Mucosa of rectum (tissue), 2 donors: ENCODE data around the gene FAM117A.

Experiments
- H3K27ac ChIP-seq, 2 donors: one replicate each; pipeline ENCODE4 v1.7.0; 2013; ENCODE audit warnings: inconsistent platforms in 2 of 2, low read depth in 2 of 2, low read length in 2 of 2
- H3K27me3 ChIP-seq, 2 donors: one replicate each; pipeline ENCODE4 v1.7.0; 2013; ENCODE audit warnings: low read length in 2 of 2; ENCODE audit not compliant: control insufficient read depth in 2 of 2, insufficient read depth in 2 of 2
- H3K36me3 ChIP-seq, 2 donors: one replicate each; pipeline ENCODE4 v1.7.0; 2013; ENCODE audit warnings: low read length in 2 of 2; ENCODE audit not compliant: control insufficient read depth in 2 of 2, insufficient read depth in 2 of 2
- H3K4me1 ChIP-seq, 2 donors: one replicate each; pipeline ENCODE4 v1.7.0; 2013; ENCODE audit warnings: low read length in 2 of 2, mild to moderate bottlenecking in 1 of 2; ENCODE audit not compliant: control insufficient read depth in 2 of 2, insufficient read depth in 2 of 2
- H3K4me3 ChIP-seq, 2 donors: one replicate each; pipeline ENCODE4 v1.7.0; 2013; ENCODE audit warnings: low read length in 2 of 2
- H3K9ac ChIP-seq, 2 donors: one replicate each; pipeline ENCODE4 v1.7.0; 2013; ENCODE audit warnings: low read length in 2 of 2, low read depth in 1 of 2, mild to moderate bottlenecking in 1 of 2
- H3K9me3 ChIP-seq, 2 donors: one replicate each; pipeline ENCODE4 v1.7.0; 2013; ENCODE audit warnings: low read length in 2 of 2; ENCODE audit not compliant: control insufficient read depth in 2 of 2
- donor health status: healthy.
- donor health status: Normal muscosa, but diverticular disease.

Gene FAM117A

DNA sequence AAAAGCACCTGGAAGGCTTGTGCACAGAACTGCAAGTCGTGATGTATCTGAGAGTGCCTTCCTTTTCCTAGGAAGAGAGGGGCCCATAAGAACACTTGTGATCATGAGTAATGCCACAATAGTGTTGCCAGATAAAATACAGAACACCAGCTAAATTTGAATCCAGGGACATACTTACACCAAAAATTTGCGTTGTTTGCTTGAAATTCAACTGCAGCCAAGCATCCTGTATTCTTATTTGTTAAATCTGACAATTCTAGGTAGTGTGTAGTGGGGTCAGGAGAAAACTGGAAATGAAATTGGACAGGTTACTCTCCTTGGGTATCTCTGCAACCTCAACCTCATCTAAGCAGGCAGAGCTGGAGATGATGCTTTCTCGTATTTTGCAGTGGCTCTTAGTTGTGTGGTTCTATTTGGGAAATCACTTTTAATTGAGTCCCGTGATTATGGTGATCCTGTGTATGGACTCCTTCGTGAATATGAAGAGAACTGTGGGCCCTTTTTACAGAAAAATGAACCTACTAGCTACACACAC is 68.2 kb downstream of the FAM117A start:
- no peak overlapping the region for H3K27ac ChIP-seq
- H3K27me3 ChIP-seq, result peaks cover 0 to 6% of the 10 kb centered on the region in 2 donors
- H3K4me1 ChIP-seq, result peaks cover 6 to 8% of the 10 kb centered on the region in 2 donors
- H3K9ac ChIP-seq, result no peak overlapping the region
- no peak overlapping the region for H3K4me3 ChIP-seq
- no peaks in the 10 kb centered on the region for H3K9me3 ChIP-seq
- H3K36me3 ChIP-seq, result peaks cover 8 to 9% of the 10 kb centered on the region in 2 donors

DNA sequence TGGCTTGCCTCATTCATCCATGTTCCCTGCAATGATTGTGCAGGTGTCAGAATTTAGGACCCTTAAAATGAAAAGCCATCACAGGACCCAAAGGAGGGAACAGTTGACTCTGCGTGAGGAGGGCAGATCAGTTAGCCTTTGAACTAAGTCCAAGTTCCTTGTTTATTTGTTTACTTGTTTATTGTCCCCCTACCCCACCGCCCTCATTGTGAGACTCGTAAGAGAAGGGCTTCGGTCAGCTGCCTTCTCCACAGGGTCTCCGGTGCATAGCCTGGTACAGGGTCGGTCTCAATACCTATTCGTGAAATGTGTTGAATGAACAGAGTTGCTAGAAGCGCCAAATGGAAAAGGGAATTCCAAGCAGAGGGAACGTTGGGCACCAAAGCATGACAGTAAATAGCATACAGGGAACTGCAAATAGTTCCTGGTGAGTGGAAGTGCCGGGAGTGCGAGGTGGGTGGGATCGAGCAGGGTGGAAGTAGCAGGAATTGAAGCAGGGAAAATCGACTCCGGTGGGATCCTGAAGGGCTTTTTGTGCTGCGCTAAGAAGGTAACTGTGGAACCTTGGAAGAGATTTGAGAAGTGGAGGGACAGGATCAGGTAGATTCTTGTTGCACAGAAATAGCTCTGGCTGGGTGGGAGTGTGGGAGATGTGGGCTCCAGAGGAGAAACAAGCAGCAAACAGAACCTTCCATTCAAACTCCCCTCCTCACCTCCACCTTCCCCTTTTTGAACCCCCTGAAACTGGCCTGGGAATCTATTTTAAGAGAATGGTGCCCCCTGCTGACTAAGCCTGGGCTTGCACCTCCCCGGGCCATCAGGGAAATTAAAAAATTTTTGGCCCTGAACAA is 68.9 kb downstream of the FAM117A start:
- Histone ChIP-seq H3K9ac (no peak overlapping the region), H3K4me3 (no peak overlapping the region), H3K4me1 (peaks cover 6 to 8% of the 10 kb centered on the region in 2 donors), H3K9me3 (no peaks in the 10 kb centered on the region), H3K27ac (no peak overlapping the region), H3K36me3 (peaks cover under 1 to 2% of the 10 kb centered on the region in 2 donors), H3K27me3 (peaks cover 0 to 6% of the 10 kb centered on the region in 2 donors)

DNA sequence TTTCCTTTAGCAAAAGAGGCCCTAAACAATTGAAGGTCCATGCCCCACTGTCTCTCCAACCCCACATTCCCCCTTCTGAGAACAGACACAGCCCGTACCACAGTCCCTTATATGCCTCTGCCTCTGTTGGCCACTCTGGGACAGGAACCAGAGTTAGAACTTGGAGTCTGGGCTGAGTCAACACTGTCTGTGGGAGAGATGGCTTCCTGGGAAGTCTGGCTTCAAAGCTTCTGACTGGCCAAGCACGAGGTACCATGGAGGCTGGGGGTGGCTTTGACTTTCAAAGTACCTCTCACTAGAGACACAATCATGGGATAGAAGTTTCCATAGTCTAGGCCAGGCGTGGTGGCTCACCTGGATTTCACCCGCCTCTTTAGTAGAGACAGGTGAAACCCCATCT is 71.2 kb downstream of the FAM117A start:
- Histone ChIP-seq H3K9me3 (no peaks in the 10 kb centered on the region), H3K27me3 (peaks cover 0 to 6% of the 10 kb centered on the region in 2 donors), H3K4me1 (peaks cover 6 to 8% of the 10 kb centered on the region in 2 donors), H3K9ac (no peak overlapping the region), H3K36me3 (no peaks in the 10 kb centered on the region), H3K4me3 (no peak overlapping the region), H3K27ac (peak overlapping the region in 1 of 2 donors; percentile 32)

DNA sequence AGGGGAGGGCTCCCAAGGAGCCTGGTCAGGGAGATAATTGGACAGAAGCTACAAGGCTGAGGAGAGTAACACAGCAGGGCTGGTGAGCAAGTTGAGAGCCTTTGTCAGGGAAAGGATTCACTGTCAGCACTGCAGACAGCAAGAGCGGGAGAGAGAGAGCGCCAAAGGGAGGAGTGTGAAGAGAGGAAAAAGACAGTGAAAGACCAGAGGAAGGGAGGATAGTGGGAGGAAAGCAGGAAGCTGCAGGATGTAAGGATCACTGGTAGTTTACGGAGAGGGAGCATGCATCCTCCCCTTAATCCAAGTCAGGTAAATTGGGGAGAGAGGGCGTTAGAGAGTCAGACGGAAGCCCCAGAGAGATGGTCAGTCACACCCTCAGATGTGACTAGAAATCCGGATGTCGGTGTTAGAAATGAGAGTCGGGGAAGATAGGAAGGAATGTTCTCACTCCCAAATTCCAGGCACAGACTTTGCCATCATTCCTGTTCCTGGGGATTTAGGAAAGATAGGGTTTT is 72.2 kb downstream of the FAM117A start:
- Histone ChIP-seq H3K27ac (peak overlapping the region; percentile 50 to 70), H3K27me3 (peaks cover 0 to 6% of the 10 kb centered on the region in 2 donors), H3K4me3 (no peak overlapping the region), H3K9ac (no peak overlapping the region), H3K36me3 (no peaks in the 10 kb centered on the region), H3K4me1 (peaks cover 6 to 8% of the 10 kb centered on the region in 2 donors), H3K9me3 (no peaks in the 10 kb centered on the region)

DNA sequence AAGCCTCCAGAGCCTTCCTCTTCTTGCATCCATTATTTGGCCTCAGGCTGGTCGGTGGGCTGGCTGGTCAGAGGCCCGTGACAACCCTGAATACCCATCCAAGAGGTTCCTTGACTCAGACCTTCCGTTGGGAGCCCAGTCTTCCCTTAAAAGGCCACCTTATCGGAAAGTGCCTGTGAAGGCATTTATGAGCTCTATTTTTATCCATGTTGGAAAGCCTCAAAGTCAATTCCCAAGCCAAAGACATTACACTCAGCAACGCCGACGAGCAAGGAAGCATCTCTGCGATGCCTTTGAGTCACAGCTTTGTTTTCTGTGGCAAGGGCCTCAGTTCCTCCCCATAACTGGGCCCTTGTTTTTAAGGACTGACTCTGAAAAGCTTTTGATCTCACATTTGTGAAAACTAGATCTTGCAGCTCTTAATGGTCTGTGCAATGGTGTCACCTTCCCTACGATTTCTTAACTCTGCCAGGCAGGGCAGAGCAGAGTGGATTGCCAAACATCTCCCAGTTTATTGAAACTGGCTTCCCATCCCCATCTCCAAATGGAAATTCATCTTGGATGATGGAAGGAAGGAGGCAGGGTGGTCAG is 72.8 kb downstream of the FAM117A start:
- peaks cover 0 to 6% of the 10 kb centered on the region in 2 donors for H3K27me3 ChIP-seq
- H3K4me1 ChIP-seq, result peaks cover 6 to 8% of the 10 kb centered on the region in 2 donors
- H3K27ac ChIP-seq, result peak overlapping the region; percentile 50 to 70
- H3K4me3 ChIP-seq, result no peak overlapping the region
- no peak overlapping the region for H3K9ac ChIP-seq
- no peaks in the 10 kb centered on the region for H3K9me3 ChIP-seq
- H3K36me3 ChIP-seq, result no peaks in the 10 kb centered on the region

DNA sequence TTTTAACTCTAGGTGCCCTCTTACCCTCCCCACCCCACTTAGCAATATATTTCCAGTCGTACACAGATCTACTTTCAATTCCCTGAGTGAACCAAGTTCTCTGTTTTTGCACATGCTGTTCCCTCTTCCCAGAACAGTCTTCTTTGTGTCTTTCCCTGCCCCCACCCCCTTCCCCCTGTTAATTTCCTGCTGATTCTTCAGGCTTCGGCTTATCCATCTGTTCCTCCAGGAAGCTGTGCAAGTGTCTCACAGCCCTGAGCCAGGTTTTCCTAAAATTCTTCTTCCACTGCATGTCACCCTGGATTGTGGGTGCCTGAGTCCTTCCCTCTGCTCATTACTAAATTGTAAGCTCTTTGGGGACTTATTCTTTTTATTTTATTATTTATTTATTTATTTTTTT is 73.7 kb downstream of the FAM117A start:
- H3K27ac ChIP-seq, result no peak overlapping the region
- H3K4me1 ChIP-seq, result peaks cover 4 to 5% of the 10 kb centered on the region in 2 donors
- no peaks in the 10 kb centered on the region for H3K36me3 ChIP-seq
- H3K9me3 ChIP-seq, result no peaks in the 10 kb centered on the region
- H3K27me3 ChIP-seq, result peaks cover 0 to 5% of the 10 kb centered on the region in 2 donors
- no peak overlapping the region for H3K4me3 ChIP-seq
- H3K9ac ChIP-seq, result no peak overlapping the region

DNA sequence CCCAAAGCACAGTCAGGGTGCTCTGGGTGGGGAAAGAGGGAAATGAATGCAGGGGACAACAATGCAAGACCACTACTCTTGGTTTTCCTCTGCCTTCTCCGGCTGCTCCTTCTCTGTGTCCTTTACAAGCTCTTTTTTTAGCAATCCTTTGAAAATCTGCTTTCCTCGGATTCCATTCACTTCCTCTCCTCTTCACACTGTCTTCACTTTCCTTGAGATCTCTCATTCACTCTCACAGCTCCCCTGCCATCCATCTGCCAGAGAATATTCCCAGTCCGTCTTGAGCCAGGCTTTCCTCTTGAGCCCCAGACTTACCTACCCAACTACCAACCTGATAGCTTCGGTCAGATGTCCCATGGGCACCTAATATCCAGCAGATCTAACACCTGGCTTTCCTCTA is 75.1 kb downstream of the FAM117A start:
- Histone ChIP-seq H3K9ac (no peak overlapping the region), H3K36me3 (no peaks in the 10 kb centered on the region), H3K27ac (no peak overlapping the region), H3K4me1 (no peaks in the 10 kb centered on the region), H3K27me3 (no peaks in the 10 kb centered on the region), H3K9me3 (no peaks in the 10 kb centered on the region), H3K4me3 (no peak overlapping the region)

DNA sequence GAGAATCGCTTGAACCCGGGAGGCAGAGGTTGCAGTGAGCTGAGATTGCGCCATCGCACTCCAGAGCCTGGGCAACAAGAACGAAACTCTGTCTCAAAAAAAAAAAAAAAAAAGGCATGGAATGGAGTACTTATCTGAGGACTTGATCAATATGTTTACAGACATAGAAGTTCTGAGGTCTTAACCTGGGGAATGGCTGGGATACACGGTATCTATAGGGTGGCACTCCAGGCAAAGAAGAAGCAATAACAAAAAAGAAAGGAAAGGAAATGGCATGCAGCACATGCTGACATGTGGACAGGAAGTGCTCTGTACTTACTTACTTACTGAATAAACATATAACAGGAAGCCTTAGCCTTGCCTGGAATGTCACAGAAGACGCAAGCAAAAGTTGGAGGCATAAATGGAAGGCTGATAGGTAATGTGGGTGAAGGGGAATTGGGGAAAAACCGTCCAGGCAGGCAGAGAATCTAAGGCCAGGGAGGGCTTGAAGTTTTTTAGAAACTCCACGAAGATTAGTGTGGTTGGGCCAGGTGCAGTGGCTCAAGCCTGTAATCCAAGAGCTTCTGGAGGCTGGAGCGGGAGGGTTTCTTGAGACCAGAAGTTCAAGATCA is 75.9 kb downstream of the FAM117A start:
- no peaks in the 10 kb centered on the region for H3K27me3 ChIP-seq
- peak overlapping the region; percentile 25 to 57 for H3K27ac ChIP-seq
- no peak overlapping the region for H3K9ac ChIP-seq
- peak overlapping the region in 1 of 2 donors; percentile 50 for H3K4me3 ChIP-seq
- H3K4me1 ChIP-seq, result no peaks in the 10 kb centered on the region
- H3K9me3 ChIP-seq, result no peaks in the 10 kb centered on the region
- no peaks in the 10 kb centered on the region for H3K36me3 ChIP-seq

DNA sequence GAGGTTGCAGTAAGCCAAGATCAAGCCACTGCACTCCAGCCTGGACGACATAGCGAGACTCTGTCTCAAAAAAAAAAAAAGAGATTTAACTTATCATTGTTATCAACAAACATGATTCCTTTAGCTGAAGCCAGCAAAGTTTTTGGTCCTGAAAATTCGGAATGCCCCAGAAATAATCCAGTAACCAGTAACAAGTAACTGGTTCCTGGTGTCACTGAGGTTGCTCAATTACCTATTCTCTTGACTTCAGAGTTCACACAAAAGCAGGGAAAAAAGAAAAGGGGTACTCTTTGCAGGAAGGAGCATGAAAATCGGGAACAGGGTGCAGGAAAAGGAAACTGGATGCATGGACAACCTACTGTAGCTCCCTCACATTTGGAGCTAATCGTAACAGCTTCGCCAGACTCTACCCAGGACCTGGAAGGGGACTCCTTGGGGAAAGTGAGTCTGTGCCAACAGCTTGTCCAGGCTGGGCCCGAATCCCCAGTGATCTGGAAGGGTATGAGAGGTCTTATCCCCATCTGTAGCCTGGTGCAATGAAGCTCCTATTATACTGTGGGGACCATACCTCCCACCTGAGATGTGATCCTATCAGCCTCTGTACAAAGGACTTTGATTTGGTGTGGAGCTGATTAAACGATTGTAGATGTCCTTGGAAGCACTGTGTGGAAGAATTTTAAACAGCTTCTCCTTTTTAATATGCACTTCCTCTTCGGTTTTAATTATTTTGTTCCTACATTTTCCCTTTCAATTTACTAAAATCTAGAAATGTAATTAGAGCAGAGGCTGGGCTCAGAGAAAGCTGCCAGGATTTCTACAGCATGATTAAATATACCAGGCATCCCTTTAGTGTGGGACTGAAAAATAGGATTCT is 82.6 kb downstream of the FAM117A start:
- H3K36me3 ChIP-seq, result no peaks in the 10 kb centered on the region
- no peaks in the 10 kb centered on the region for H3K27me3 ChIP-seq
- H3K4me1 ChIP-seq, result peaks cover 3 to 14% of the 10 kb centered on the region in 2 donors
- no peak overlapping the region for H3K27ac ChIP-seq
- no peak overlapping the region for H3K4me3 ChIP-seq
- no peak overlapping the region for H3K9ac ChIP-seq
- no peaks in the 10 kb centered on the region for H3K9me3 ChIP-seq
